Astrocyte (in vitro differentiated cells and primary cell): ENCODE measurements around the gene SPIN3. TPM values are rescaled to one million over a fixed set of nuclear protein-coding genes. Genes with fewer than 3 reads are reported as not detected.

Source experiments
- DNase-seq: peaks from one replicate; pipeline ENCODE4 v3.0.0-alpha.2; 2010; ENCODE audit warnings: low read depth
- FAIRE-seq: peaks from 2 replicates; lab custom pipeline; 2011; peaks lifted over from hg19 to GRCh38; lab: Jason Lieb, UNC
- H2AFZ ChIP-seq: 2 replicates; pipeline ENCODE4 v1.6.0; 2012; ENCODE audit warnings: low read depth, low read length, inconsistent platforms
- H3K27ac ChIP-seq: 2 replicates; pipeline ENCODE4 v1.5.1; 2011; ENCODE audit warnings: low read depth, low read length, inconsistent platforms
- H3K27me3 ChIP-seq: 2 replicates; pipeline ENCODE4 v1.6.0; 2011; ENCODE audit warnings: low read length, inconsistent platforms; ENCODE audit not compliant: insufficient read depth
- H3K36me3 ChIP-seq: 2 replicates; pipeline ENCODE4 v1.5.1; 2011; ENCODE audit warnings: low read length, inconsistent platforms; ENCODE audit not compliant: insufficient read depth
- H3K4me1 ChIP-seq: 2 replicates; pipeline ENCODE4 v1.5.1; 2011; ENCODE audit warnings: low read length, inconsistent platforms; ENCODE audit not compliant: insufficient read depth
- H3K4me2 ChIP-seq: 2 replicates; pipeline ENCODE4 v1.6.0; 2012; ENCODE audit warnings: low read length, inconsistent platforms
- H3K4me3 ChIP-seq: 2 replicates; pipeline ENCODE4 v1.5.1; 2011; ENCODE audit warnings: low read depth, mild to moderate bottlenecking, low read length, inconsistent platforms; ENCODE audit not compliant: insufficient read depth
- H3K79me2 ChIP-seq: 2 replicates; pipeline ENCODE4 v1.6.0; 2012; ENCODE audit warnings: mild to moderate bottlenecking, low read length, inconsistent platforms; ENCODE audit not compliant: insufficient read depth
- H3K9ac ChIP-seq: 2 replicates; pipeline ENCODE4 v1.6.0; 2012; ENCODE audit warnings: mild to moderate bottlenecking, low read length, inconsistent platforms
- H3K9me3 ChIP-seq: 2 replicates; pipeline ENCODE4 v1.5.1; 2012; ENCODE audit warnings: low read depth, mild to moderate bottlenecking, low read length, inconsistent platforms; ENCODE audit not compliant: insufficient read depth
- H4K20me1 ChIP-seq: 2 replicates; pipeline ENCODE4 v1.6.0; 2012; ENCODE audit warnings: low read length, inconsistent platforms; ENCODE audit not compliant: insufficient read depth
- H3K27ac Mint-ChIP-seq: one replicate; pipeline ENCODE4 v1.8.0; 2021; ENCODE audit warnings: mild to moderate bottlenecking, mixed read lengths; ENCODE audit not compliant: unreplicated experiment
- H3K27me3 Mint-ChIP-seq: one replicate; pipeline ENCODE4 v1.8.0; 2021; ENCODE audit warnings: low read depth, mixed read lengths; ENCODE audit not compliant: unreplicated experiment
- H3K36me3 Mint-ChIP-seq: one replicate; pipeline ENCODE4 v1.8.0; 2021; ENCODE audit warnings: low read depth, mixed read lengths; ENCODE audit not compliant: unreplicated experiment
- H3K4me1 Mint-ChIP-seq: one replicate; pipeline ENCODE4 v1.8.0; 2021; ENCODE audit warnings: low read depth, mixed read lengths; ENCODE audit not compliant: unreplicated experiment
- H3K4me3 Mint-ChIP-seq: one replicate; pipeline ENCODE4 v1.8.0; 2021; ENCODE audit warnings: mild to moderate bottlenecking, moderate library complexity, mixed read lengths; ENCODE audit not compliant: unreplicated experiment
- H3K9me3 Mint-ChIP-seq: one replicate; pipeline ENCODE4 v1.8.0; 2021; ENCODE audit warnings: mild to moderate bottlenecking, mixed read lengths; ENCODE audit not compliant: unreplicated experiment
- CTCF ChIP-seq: IDR thresholded peaks from 2 replicates; pipeline ENCODE4 v1.5.1; 2011; ENCODE audit warnings: low read depth, mild to moderate bottlenecking, inconsistent platforms, low read length, moderate library complexity; ENCODE audit not compliant: insufficient read depth
- EZH2 ChIP-seq: IDR thresholded peaks from 2 replicates; pipeline ENCODE4 v1.6.1; 2012; ENCODE audit warnings: mild to moderate bottlenecking, low read length, inconsistent platforms; ENCODE audit not compliant: insufficient read depth
- total RNA-seq: library from RNA; stranded (reverse); gene quantifications from 2 replicates; pipeline ENCODE4 v1.2.1, GENCODE V29; 2021

Gene SPIN3
- total RNA-seq, 1 donor from 2014 or later: 11.6 TPM

- no peaks in the 10 kb centered on the region for H3K27me3 ChIP-seq
- H3K4me3 ChIP-seq: no peak overlapping the region
- FAIRE-seq (peak; percentile 5), DNase-seq (no peak)
- Mint-ChIP-seq H3K4me3 (no peak overlapping the region), H3K36me3 (peaks cover 2% of the 10 kb centered on the region), H3K27me3 (no peaks in the 10 kb centered on the region), H3K27ac (no peak overlapping the region), H3K9me3 (no peaks in the 10 kb centered on the region), H3K4me1 (no peaks in the 10 kb centered on the region)
- no peaks in the 10 kb centered on the region for H4K20me1 ChIP-seq
- H3K36me3 ChIP-seq: no peaks in the 10 kb centered on the region
- H3K4me1 ChIP-seq: no peaks in the 10 kb centered on the region
- TF ChIP-seq EZH2 (no peak), CTCF (no peak)
- no peaks in the 10 kb centered on the region for H3K79me2 ChIP-seq
- H3K4me2 ChIP-seq: no peak overlapping the region
- H3K9me3 ChIP-seq: no peaks in the 10 kb centered on the region
- H3K9ac ChIP-seq: no peak overlapping the region
- H2AFZ ChIP-seq: no peak overlapping the region
- H3K27ac ChIP-seq: no peak overlapping the region
Observed at GRCh38 chrX:56969559-56969958, 25.8 kb downstream of the SPIN3 start.

- Mint-ChIP-seq H3K9me3 (no peaks in the 10 kb centered on the region), H3K4me1 (no peaks in the 10 kb centered on the region), H3K27me3 (no peaks in the 10 kb centered on the region), H3K4me3 (no peak overlapping the region), H3K27ac (no peak overlapping the region), H3K36me3 (peaks cover 2% of the 10 kb centered on the region)
- no peak for FAIRE-seq
- H3K4me3 ChIP-seq: no peak overlapping the region
- H3K27ac ChIP-seq: no peak overlapping the region
- no peak overlapping the region for H3K4me2 ChIP-seq
- H3K9ac ChIP-seq: no peak overlapping the region
- H3K4me1 ChIP-seq: no peaks in the 10 kb centered on the region
- H3K36me3 ChIP-seq: no peaks in the 10 kb centered on the region
- no peak overlapping the region for H2AFZ ChIP-seq
- DNase-seq: no peak
- no peaks in the 10 kb centered on the region for H3K79me2 ChIP-seq
- H4K20me1 ChIP-seq: no peaks in the 10 kb centered on the region
- H3K27me3 ChIP-seq: no peaks in the 10 kb centered on the region
- H3K9me3 ChIP-seq: no peaks in the 10 kb centered on the region
- no peak for TF ChIP-seq EZH2
- no peak for TF ChIP-seq CTCF
Observed at GRCh38 chrX:56968980-56969379, 26.4 kb downstream of the SPIN3 start.

GRCh38 chrX:56963377-56963776, 32.0 kb downstream of the SPIN3 start:
- no peaks in the 10 kb centered on the region for H4K20me1 ChIP-seq
- H3K9me3 Mint-ChIP-seq: no peaks in the 10 kb centered on the region
- H3K36me3 ChIP-seq: no peaks in the 10 kb centered on the region

More at GRCh38 chrX:56963377-56963776, 32.0 kb downstream of the SPIN3 start:
- Histone ChIP-seq H3K27ac (no peak overlapping the region), H3K9me3 (no peaks in the 10 kb centered on the region), H3K4me2 (no peak overlapping the region), H3K4me3 (no peak overlapping the region), H3K79me2 (no peaks in the 10 kb centered on the region), H3K27me3 (no peaks in the 10 kb centered on the region), H2AFZ (no peak overlapping the region), H3K4me1 (no peaks in the 10 kb centered on the region), H3K9ac (no peak overlapping the region)
- FAIRE-seq (no peak), DNase-seq (no peak)
- no peak overlapping the region for H3K27ac Mint-ChIP-seq
- H3K4me1 Mint-ChIP-seq: no peaks in the 10 kb centered on the region
- H3K4me3 Mint-ChIP-seq: no peak overlapping the region
- H3K36me3 Mint-ChIP-seq: peaks cover 5% of the 10 kb centered on the region
- no peaks in the 10 kb centered on the region for H3K27me3 Mint-ChIP-seq
- TF ChIP-seq EZH2 (no peak), CTCF (no peak)
